Ishikawa (cell line): ENCODE measurements around the gene RABL3.

ENCODE experiments used
- CEBPB ChIP-seq: IDR thresholded peaks from 2 replicates; pipeline ENCODE4 v1.6.1; 2012
- CREB1 ChIP-seq: IDR thresholded peaks from 2 replicates; pipeline ENCODE4 v1.6.1; 2012; ENCODE audit warnings: low read depth
- EGR1 ChIP-seq: IDR thresholded peaks from 2 replicates; pipeline ENCODE4 v1.6.1; 2012
- FOXM1 ChIP-seq: IDR thresholded peaks from 2 replicates; pipeline ENCODE4 v1.6.1; 2012; ENCODE audit warnings: low read depth, borderline replicate concordance
- NFIC ChIP-seq: IDR thresholded peaks from 2 replicates; pipeline ENCODE4 v1.6.1; 2012
- RAD21 ChIP-seq: IDR thresholded peaks from 2 replicates; pipeline ENCODE4 v1.6.1; 2012; ENCODE audit warnings: low read depth
- REST ChIP-seq: IDR thresholded peaks from 2 replicates; pipeline ENCODE4 v1.6.1; 2012; ENCODE audit warnings: low read depth, mild to moderate bottlenecking
- TAF1 ChIP-seq: IDR thresholded peaks from 2 replicates; pipeline ENCODE4 v1.6.1; 2012; ENCODE audit warnings: low read depth, mild to moderate bottlenecking
- TCF12 ChIP-seq: IDR thresholded peaks from 2 replicates; pipeline ENCODE4 v1.6.1; 2012; ENCODE audit warnings: low read depth
- TEAD4 ChIP-seq: IDR thresholded peaks from 2 replicates; pipeline ENCODE4 v1.6.1; 2012
- YY1 ChIP-seq: IDR thresholded peaks from 2 replicates; pipeline ENCODE4 v1.6.1; 2012; ENCODE audit warnings: low read depth
- ZBTB7A ChIP-seq: IDR thresholded peaks from 2 replicates; pipeline ENCODE4 v1.6.1; 2012; ENCODE audit warnings: low read depth
- TF ChIP-seq, protein P1 (sequence below): IDR thresholded peaks from 2 replicates; pipeline ENCODE4 v1.6.1; 2012
- TF ChIP-seq, protein P2 (sequence below): IDR thresholded peaks from 2 replicates; pipeline ENCODE4 v1.6.1; 2012

DNA sequence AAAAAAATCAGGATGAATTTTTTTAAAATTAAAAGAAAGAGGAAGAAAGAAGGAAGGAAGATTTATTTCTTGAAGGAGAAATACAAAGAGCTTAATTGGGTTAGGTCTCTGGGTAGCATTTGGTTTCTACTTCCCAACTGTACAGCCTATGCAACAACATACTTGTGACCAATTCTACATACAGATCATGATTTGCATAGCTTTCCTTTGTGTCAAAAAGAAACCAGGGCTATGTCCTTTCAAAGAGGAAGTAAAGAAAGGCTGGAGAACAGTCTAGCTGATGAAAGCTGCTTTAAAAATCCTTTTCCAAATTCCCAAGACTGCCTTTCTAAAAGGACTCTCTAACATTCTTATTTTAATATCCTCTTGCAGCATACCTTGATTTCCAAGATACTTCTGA lies 54.2 kb downstream of the RABL3 start:
- TF ChIP-seq, protein P1, sequence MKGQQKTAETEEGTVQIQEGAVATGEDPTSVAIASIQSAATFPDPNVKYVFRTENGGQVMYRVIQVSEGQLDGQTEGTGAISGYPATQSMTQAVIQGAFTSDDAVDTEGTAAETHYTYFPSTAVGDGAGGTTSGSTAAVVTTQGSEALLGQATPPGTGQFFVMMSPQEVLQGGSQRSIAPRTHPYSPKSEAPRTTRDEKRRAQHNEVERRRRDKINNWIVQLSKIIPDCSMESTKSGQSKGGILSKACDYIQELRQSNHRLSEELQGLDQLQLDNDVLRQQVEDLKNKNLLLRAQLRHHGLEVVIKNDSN: no peak
- no peak for TF ChIP-seq TAF1
- no peak for TF ChIP-seq CEBPB
- TF ChIP-seq TCF12: no peak
- TF ChIP-seq TEAD4: no peak
- no peak for TF ChIP-seq RAD21
- no peak for TF ChIP-seq FOXM1
- no peak for TF ChIP-seq EGR1
- no peak for TF ChIP-seq ZBTB7A
- TF ChIP-seq, protein P2, sequence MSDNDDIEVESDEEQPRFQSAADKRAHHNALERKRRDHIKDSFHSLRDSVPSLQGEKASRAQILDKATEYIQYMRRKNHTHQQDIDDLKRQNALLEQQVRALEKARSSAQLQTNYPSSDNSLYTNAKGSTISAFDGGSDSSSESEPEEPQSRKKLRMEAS: no peak
- TF ChIP-seq YY1: no peak
- no peak for TF ChIP-seq NFIC
- no peak for TF ChIP-seq REST
- no peak for TF ChIP-seq CREB1
